HUES64 (cell line): ENCODE measurements around the gene BMP7.
"Not testable (repeated sequence)": the region's sequence is repeated elsewhere in the genome, so short reads cannot be mapped to it uniquely, and the experiment has no call there.

Source experiments
- H3K27ac ChIP-seq: 2 replicates; pipeline ENCODE4 v1.7.0; 2013; ENCODE audit warnings: low read depth, low read length, inconsistent platforms
- H3K27me3 ChIP-seq: 2 replicates; pipeline ENCODE4 v1.6.1; 2013; ENCODE audit warnings: mild to moderate bottlenecking, low read length; ENCODE audit not compliant: insufficient read depth
- H3K36me3 ChIP-seq: 2 replicates; pipeline ENCODE4 v1.6.1; 2013; ENCODE audit warnings: mild to moderate bottlenecking, low read length; ENCODE audit not compliant: insufficient read depth
- H3K4me1 ChIP-seq: 2 replicates; pipeline ENCODE4 v1.6.1; 2013; ENCODE audit warnings: mild to moderate bottlenecking, low read length, moderate library complexity; ENCODE audit not compliant: insufficient read depth
- H3K4me3 ChIP-seq: 2 replicates; pipeline ENCODE4 v1.5.1; 2013; ENCODE audit warnings: mild to moderate bottlenecking, low read length, moderate library complexity
- H3K9ac ChIP-seq: 2 replicates; pipeline ENCODE4 v1.6.1; 2013; ENCODE audit warnings: mild to moderate bottlenecking, low read depth, low read length
- H3K9me3 ChIP-seq: 2 replicates; pipeline ENCODE4 v1.6.1; 2013; ENCODE audit warnings: low read depth, low read length; ENCODE audit not compliant: insufficient read depth
- WGBS: fragments of 150-250, 120-280 bp; methylation state at CpG from one replicate; pipeline ENCODE4 v1.1.7; 2013; ENCODE audit warnings: missing lambda C conversion rate; 5-methylcytosine and 5-hydroxymethylcytosine counted together

Gene BMP7

DNA sequence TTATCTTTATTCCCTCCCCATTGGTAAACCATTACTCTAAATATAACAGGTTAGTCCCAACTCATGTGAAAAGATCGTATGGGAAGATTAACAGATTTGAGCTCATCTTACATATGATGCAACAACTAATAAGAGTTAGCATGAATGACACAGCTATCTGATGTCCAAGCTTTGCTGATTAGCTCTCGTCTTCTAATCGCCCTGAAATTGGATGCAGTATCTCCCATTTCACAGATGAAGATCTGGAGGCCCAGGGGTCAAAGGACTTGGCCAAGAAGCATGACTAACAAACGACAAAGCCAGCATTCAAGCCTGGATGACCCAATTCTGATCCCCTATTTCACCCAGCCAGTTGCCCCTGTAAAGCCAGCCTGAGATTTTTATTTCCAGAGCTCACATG is 8.4 kb upstream of the BMP7 start:
- H3K9ac ChIP-seq = no peak overlapping the region
- no peak overlapping the region for H3K4me3 ChIP-seq
- 90% methylated on average over 4 of the region's 4 CpGs for WGBS
- no peak overlapping the region for H3K27ac ChIP-seq
- H3K9me3 ChIP-seq = no peaks in the 10 kb centered on the region
- no peaks in the 10 kb centered on the region; the same call in 1 of the 2 replicates for H3K27me3 ChIP-seq
- H3K36me3 ChIP-seq = no peaks in the 10 kb centered on the region
- H3K4me1 ChIP-seq = peaks cover 15% of the 10 kb centered on the region

GRCh38 chr20:57274299-57274698 is 7.9 kb upstream of the BMP7 start:
- Histone ChIP-seq H3K4me1 (peaks cover 20% of the 10 kb centered on the region), H3K36me3 (no peaks in the 10 kb centered on the region), H3K9ac (no peak overlapping the region), H3K27me3 (peaks cover 4% of the 10 kb centered on the region; the same call in 1 of the 2 replicates), H3K9me3 (no peaks in the 10 kb centered on the region), H3K4me3 (no peak overlapping the region), H3K27ac (no peak overlapping the region)
- 94% methylated on average over 3 of the region's 3 CpGs for WGBS

DNA sequence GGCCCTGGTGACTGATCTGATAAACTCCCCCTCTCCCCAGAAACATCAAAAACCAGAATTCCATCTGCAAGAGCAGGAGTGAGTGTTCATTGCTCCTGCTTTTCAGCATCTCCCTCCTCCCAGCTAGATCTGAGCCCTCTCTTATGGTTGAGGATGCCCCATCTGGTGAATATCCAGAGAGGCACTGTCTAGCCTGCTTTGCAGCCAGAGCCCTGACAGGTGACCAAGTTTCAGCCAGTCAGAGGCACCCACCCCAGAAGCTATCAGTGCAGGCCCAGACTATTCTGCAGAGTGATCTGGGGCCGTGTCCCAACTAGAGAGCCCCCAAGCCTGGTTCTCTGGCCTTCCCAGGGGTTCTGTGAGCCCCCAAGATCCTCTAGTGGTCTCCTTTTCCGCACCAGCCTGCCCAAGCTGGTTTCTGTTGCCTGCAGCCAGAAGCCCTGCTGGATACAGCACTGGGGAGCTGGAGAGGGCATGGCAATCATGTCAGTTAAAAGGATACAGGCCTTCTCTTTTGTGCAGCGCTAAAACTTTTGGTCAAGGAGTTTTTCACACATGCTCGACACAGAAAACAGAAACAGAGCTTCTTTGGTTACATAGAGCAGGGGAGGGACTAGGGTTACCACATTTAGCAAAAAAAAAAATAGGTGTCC is 6.6 kb upstream of the BMP7 start:
- Histone ChIP-seq H3K27me3 (peaks cover 16% of the 10 kb centered on the region), H3K9me3 (no peaks in the 10 kb centered on the region), H3K4me3 (no peak overlapping the region), H3K36me3 (no peaks in the 10 kb centered on the region), H3K9ac (no peak overlapping the region), H3K4me1 (peaks cover 24% of the 10 kb centered on the region), H3K27ac (no peak overlapping the region)
- WGBS = 94% methylated on average over 4 of the region's 4 CpGs

GRCh38 chr20:57270204-57270984 is 4.0 kb upstream of the BMP7 start:
- Histone ChIP-seq H3K36me3 (no peaks in the 10 kb centered on the region), H3K27ac (no peak overlapping the region), H3K9me3 (no peaks in the 10 kb centered on the region), H3K27me3 (peaks cover 36% of the 10 kb centered on the region), H3K9ac (no peak overlapping the region), H3K4me3 (no peak overlapping the region), H3K4me1 (peaks cover 33% of the 10 kb centered on the region)
- WGBS = 77% methylated on average over 10 of the region's 10 CpGs

DNA sequence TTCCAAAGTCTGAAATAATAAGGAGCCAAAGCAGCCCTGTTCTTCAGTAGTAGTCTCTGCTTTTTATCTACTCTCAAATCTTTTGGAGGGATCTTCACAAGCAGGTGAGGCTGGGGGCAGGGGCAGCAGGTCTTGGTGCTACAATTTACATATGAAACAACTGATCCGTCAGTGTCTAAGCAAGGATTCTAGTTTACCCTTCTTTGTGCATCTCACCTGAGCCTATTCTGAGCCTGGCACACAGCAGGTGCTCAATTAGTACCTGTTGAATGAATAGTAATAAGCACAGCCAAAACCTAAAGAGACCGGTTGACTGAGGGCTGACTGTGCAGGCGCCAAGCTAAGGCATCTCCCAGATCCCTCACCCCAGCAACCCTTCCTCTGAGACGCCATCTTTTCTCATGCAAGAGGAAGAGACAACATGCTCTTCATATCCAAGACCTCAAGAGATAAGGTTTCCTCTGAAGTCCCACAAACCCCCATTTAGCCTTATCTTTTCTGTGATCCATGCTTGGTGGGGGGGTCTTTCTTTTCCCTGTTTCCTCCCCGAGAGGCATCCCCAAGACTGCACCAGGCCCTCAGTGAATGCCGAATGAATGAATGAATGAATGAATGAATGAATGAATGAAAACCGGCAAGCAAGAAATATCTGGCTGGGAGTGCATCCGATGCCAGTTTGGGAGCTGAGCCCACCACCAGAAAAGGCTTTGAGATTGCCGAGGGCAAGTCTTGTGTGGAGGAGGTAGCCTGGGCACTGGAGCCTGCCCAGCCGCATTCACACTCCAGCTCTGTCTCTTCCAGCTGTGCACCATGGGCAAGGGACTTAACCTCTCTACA is 2.9 kb upstream of the BMP7 start:
- H3K27me3 ChIP-seq = peaks cover 47% of the 10 kb centered on the region
- 57% methylated on average over 9 of the region's 10 CpGs for WGBS
- H3K4me3 ChIP-seq = no peak overlapping the region; the same call in 1 of the 2 replicates
- no peaks in the 10 kb centered on the region for H3K9me3 ChIP-seq
- H3K36me3 ChIP-seq = no peaks in the 10 kb centered on the region
- no peak overlapping the region for H3K27ac ChIP-seq
- peaks cover 33% of the 10 kb centered on the region for H3K4me1 ChIP-seq
- H3K9ac ChIP-seq = no peak overlapping the region

- Histone ChIP-seq H3K27ac (no peak overlapping the region), H3K9ac (no peak overlapping the region), H3K4me1 (peaks cover 40% of the 10 kb centered on the region), H3K27me3 (peaks cover 54% of the 10 kb centered on the region), H3K36me3 (no peaks in the 10 kb centered on the region), H3K9me3 (no peaks in the 10 kb centered on the region), H3K4me3 (no peak overlapping the region; the same call in 1 of the 2 replicates)
- WGBS = 67% methylated on average over 8 of the region's 8 CpGs
Measured at GRCh38 chr20:57268399-57269076, 2.1 kb upstream of the BMP7 start.

GRCh38 chr20:57267158-57267821 is 849 bp upstream of the BMP7 start:
- peaks cover 52% of the 10 kb centered on the region for H3K4me1 ChIP-seq
- no peaks in the 10 kb centered on the region for H3K9me3 ChIP-seq
- peak overlapping the region; percentile 83 for H3K4me3 ChIP-seq
- no peak overlapping the region for H3K9ac ChIP-seq
- peaks cover 54% of the 10 kb centered on the region for H3K27me3 ChIP-seq
- 31% methylated on average over 23 of the region's 24 CpGs for WGBS
- no peak overlapping the region for H3K27ac ChIP-seq
- H3K36me3 ChIP-seq = no peaks in the 10 kb centered on the region

GRCh38 chr20:57265997-57266290 is 497 bp downstream of the BMP7 start:
- Histone ChIP-seq H3K27ac (no peak overlapping the region), H3K27me3 (peaks cover 60% of the 10 kb centered on the region), H3K9ac (peak overlapping the region; percentile 72), H3K4me1 (peaks cover 61% of the 10 kb centered on the region), H3K36me3 (no peaks in the 10 kb centered on the region), H3K9me3 (no peaks in the 10 kb centered on the region), H3K4me3 (peak overlapping the region; percentile 83)
- under 1% methylated on average over 39 of the region's 39 CpGs for WGBS

GRCh38 chr20:57265336-57265996 is 975 bp downstream of the BMP7 start:
- H3K27me3 ChIP-seq = peaks cover 64% of the 10 kb centered on the region
- peak overlapping the region; percentile 72 for H3K9ac ChIP-seq
- no peaks in the 10 kb centered on the region for H3K9me3 ChIP-seq
- H3K4me3 ChIP-seq = peak overlapping the region; percentile 83
- H3K36me3 ChIP-seq = no peaks in the 10 kb centered on the region
- under 1% methylated on average over 53 of the region's 53 CpGs for WGBS
- no peak overlapping the region for H3K27ac ChIP-seq
- peaks cover 61% of the 10 kb centered on the region for H3K4me1 ChIP-seq

- Histone ChIP-seq H3K27me3 (peaks cover 64% of the 10 kb centered on the region), H3K4me3 (peak overlapping the region; percentile 83), H3K9ac (peak overlapping the region; percentile 72), H3K4me1 (peaks cover 61% of the 10 kb centered on the region)
- H3K27ac ChIP-seq, H3K9me3 ChIP-seq, H3K36me3 ChIP-seq: not testable (repeated sequence)
- 3% methylated on average over 27 of the region's 29 CpGs for WGBS
Measured at GRCh38 chr20:57264908-57265335, 1.5 kb downstream of the BMP7 start.
